HepG2 (cell line): ENCODE data around the gene PSKH1. TPM values are rescaled to one million over a fixed set of nuclear protein-coding genes. Genes with fewer than 3 reads are reported as not detected.
A peak's percentile ranks its signal among the peaks of the same experiment; 100 is the strongest.

ENCODE experiments used
- ATAC-seq: fragments of 200-7000 bp; cut with Tn5 transposase; 3 replicates; pipeline ENCODE4 v1.9.1; 2020; ENCODE audit warnings: mild to moderate bottlenecking, moderate library complexity
- BruUV-seq: library from RNA; stranded (reverse); fragments of 400-500 nt; replicated peaks from 2 replicates; lab custom pipeline; 2021; lab: Mats Ljungman, UMichigan
- CTCF ChIA-PET: fragments of 300-600 bp; formaldehyde crosslinking; extraction: SDS; loops from one replicate; lab custom pipeline; 2021; ENCODE audit warnings: low total read pairs, inconsistent platforms, low intra/inter-chr PET ratio; lab: Yijun Ruan, JAX
- POLR2A ChIA-PET: fragments of 350-600 bp; sonication (Branson Sonifier 250); formaldehyde crosslinking; loops from one replicate; lab custom pipeline; 2020; ENCODE audit warnings: antibody characterized with exemption, inconsistent platforms; lab: Yijun Ruan, JAX
- DNase-seq: peaks from one replicate; pipeline ENCODE4 v3.0.0-alpha.2; 2015; ENCODE audit warnings: low spot score
- FAIRE-seq: peaks from 3 replicates; lab custom pipeline; 2011; peaks lifted over from hg19 to GRCh38; lab: Jason Lieb, UNC
- H2AFZ ChIP-seq: one replicate; pipeline ENCODE4 v1.6.1; 2011; ENCODE audit warnings: low read length, inconsistent platforms
- H3K27ac ChIP-seq: fragments of 300-600 bp; 3 replicates; pipeline ENCODE4 v1.8.0; 2011; ENCODE audit warnings: mixed run types, mild to moderate bottlenecking, mixed read lengths, low read length, inconsistent platforms; ENCODE audit not compliant: insufficient read depth; ENCODE audit errors: extremely low read length
- H3K27me3 ChIP-seq, 2 experiments: fragments of 200-600 bp in 1 of 2; 2 replicates in 1 of 2; 3 replicates in 1 of 2; pipeline versions ENCODE4 v1.6.0 to v1.8.0; 2011; ENCODE audit warnings: low read length in 2 of 2, mild to moderate bottlenecking in 2 of 2, moderate library complexity in 2 of 2, inconsistent platforms in 1 of 2; ENCODE audit not compliant: insufficient read depth in 2 of 2, control insufficient read depth in 1 of 2
- H3K36me3 ChIP-seq, 2 experiments: fragments of 200-600 bp in 1 of 2; replicated peaks in 1 of 2; 2 replicates in 1 of 2; 3 replicates in 1 of 2; pipeline versions ENCODE4 v1.5.1 to v1.8.0; 2011; ENCODE audit warnings: low read length in 2 of 2, inconsistent platforms in 1 of 2; ENCODE audit not compliant: insufficient read depth in 2 of 2, control insufficient read depth in 1 of 2
- H3K4me1 ChIP-seq: 2 replicates; pipeline ENCODE4 v1.5.1; 2012; ENCODE audit warnings: low read length, inconsistent platforms; ENCODE audit not compliant: insufficient read depth
- H3K4me2 ChIP-seq: 2 replicates; pipeline ENCODE4 v1.6.0; 2011; ENCODE audit warnings: low read depth, low read length, inconsistent platforms
- H3K4me3 ChIP-seq, 3 experiments: fragments of 200-600 bp in 1 of 3; sonication (generic), shearing (Covaris generic) in 1 of 3; replicated peaks in 1 of 3; 2 replicates each; pipeline ENCODE4 v1.5.1; 2011 to 2016; ENCODE audit warnings: low read length in 3 of 3, inconsistent platforms in 2 of 3, low read depth in 2 of 3, mild to moderate bottlenecking in 2 of 3, control low read depth in 1 of 3, mixed read lengths in 1 of 3; ENCODE audit not compliant: insufficient read depth in 1 of 3
- H3K79me2 ChIP-seq: one replicate; pipeline ENCODE4 v1.6.1; 2011; ENCODE audit warnings: low read length, inconsistent platforms; ENCODE audit not compliant: insufficient read depth
- H3K9ac ChIP-seq: 2 replicates; pipeline ENCODE4 v1.6.0; 2011; ENCODE audit warnings: mild to moderate bottlenecking, low read depth, low read length, inconsistent platforms; ENCODE audit not compliant: insufficient read depth
- H3K9me3 ChIP-seq: 2 replicates; pipeline ENCODE4 v1.5.1; 2012; ENCODE audit warnings: mild to moderate bottlenecking, low read length
- H4K20me1 ChIP-seq: 2 replicates; pipeline ENCODE4 v1.6.0; 2011; ENCODE audit warnings: inconsistent platforms, mild to moderate bottlenecking, low read length, moderate library complexity; ENCODE audit not compliant: insufficient read depth
- FOXK2 ChIP-seq: fragments of 450-650 bp; IDR thresholded peaks from 2 replicates; pipeline ENCODE4 v1.6.1; 2016
- RBFOX2 ChIP-seq: fragments of 200-400 bp; formaldehyde crosslinking; IDR thresholded peaks from 2 replicates; pipeline ENCODE4 v1.6.1; 2017; ENCODE audit warnings: low read depth, mild to moderate bottlenecking, low read length
- TP53 ChIP-seq: sonication (generic); formaldehyde crosslinking; conservative IDR thresholded peaks from 2 replicates; pipeline ENCODE4 v1.4.0; 2020; ENCODE audit warnings: missing genetic modification reagents
- ZNF652 ChIP-seq: IDR thresholded peaks from 2 replicates; pipeline ENCODE4 v1.6.1; 2016; ENCODE audit warnings: low read depth, borderline replicate concordance
- whole genome bisulfite sequencing: methylation state at CpG from one replicate; pipeline ENCODE4 v1.1.6; 2017; ENCODE audit warnings: low lambda C conversion rate; 5-methylcytosine and 5-hydroxymethylcytosine counted together
- in situ Hi-C: cut with HindIII; loops from 2 replicates; pipeline ENCODE4 v1.10.0; 2017; ENCODE audit warnings: low pct_unique_long_range_greater_than_20kb; ENCODE audit not compliant: extremely low pct_ligation_motif_present
- intact Hi-C: fragments of 100-400 bp; cut with micrococcal nuclease; formaldehyde crosslinking; loops from one replicate; pipeline ENCODE4 v1.10.0; 2022; ENCODE audit not compliant: unreplicated experiment
- polyA plus RNA-seq, 8 experiments: library from polyadenylated mRNA; depleted of rRNA in 3 of 8; stranded (reverse) in 7 of 8; unstranded in 1 of 8; fragments of >200 nt; fragmentation: Illumina TruSeq in 4 of 8; extraction: Trizol in 4 of 8; gene quantifications; 2 replicates each; pipeline versions ENCODE4 v1.2.1 to v1.2.3, GENCODE V29; 2011 to 2016; ENCODE audit warnings: low read depth in 4 of 8, missing spikeins in 1 of 8, mixed read lengths in 1 of 8; ENCODE audit not compliant: insufficient read depth in 1 of 8
- total RNA-seq, 5 experiments: library from RNA; depleted of rRNA; stranded (reverse); fragments of >200 nt; fragmentation: Illumina TruSeq; extraction: Trizol; gene quantifications; 2 replicates each; pipeline ENCODE4 v1.2.3, GENCODE V29; 2016; ENCODE audit warnings: low read depth in 1 of 5
- TF ChIP-seq, protein P1 (sequence below): sonication (generic); formaldehyde crosslinking; IDR thresholded peaks from 2 replicates; pipeline ENCODE4 v1.4.0; 2020; ENCODE audit warnings: mild to moderate bottlenecking, missing genetic modification reagents

The PSKH1 gene
- total and polyA plus RNA-seq, 2 of the 13 experiments (the other 11 are each of a cell fraction or from before 2014, with no cell fraction given): 8.4 to 19.1 TPM

DNA sequence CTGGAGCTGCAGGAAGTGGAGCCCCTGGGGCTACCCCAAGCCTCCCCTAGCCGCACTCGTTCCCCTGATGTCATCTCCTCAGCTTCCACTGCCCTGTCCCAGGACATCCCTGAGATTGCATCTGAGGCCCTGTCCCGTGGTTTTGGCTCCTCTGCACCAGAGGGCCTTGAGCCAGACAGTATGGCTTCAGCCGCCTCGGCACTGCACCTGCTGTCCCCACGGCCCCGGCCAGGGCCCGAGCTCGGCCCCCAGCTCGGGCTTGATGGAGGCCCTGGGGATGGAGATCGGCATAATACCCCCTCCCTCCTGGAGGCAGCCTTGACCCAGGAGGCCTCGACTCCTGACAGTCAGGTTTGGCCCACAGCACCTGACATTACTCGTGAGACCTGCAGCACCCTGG is 12.5 kb upstream of the PSKH1 start:
- Histone ChIP-seq H3K79me2 (peaks cover 7% of the 10 kb centered on the region), H3K4me2 (no peak overlapping the region), H2AFZ (no peak overlapping the region), H3K9ac (no peak overlapping the region), H4K20me1 (no peaks in the 10 kb centered on the region), H3K4me1 (peaks cover 32% of the 10 kb centered on the region), H3K9me3 (no peaks in the 10 kb centered on the region), H3K4me3 (no peak overlapping the region), H3K27ac (no peak overlapping the region), H3K27me3 (no peaks in the 10 kb centered on the region), H3K36me3 (peaks cover 65 to 94% of the 10 kb centered on the region in 2 experiments)
- intact Hi-C loops: loop anchor here (5.0 kb wide), 1 partner anchor 162 kb away; no protein-coding TSS in a partner anchor
- 98% methylated on average over 13 of the region's 13 CpGs for WGBS
- in situ Hi-C loops: loop anchor here (10.0 kb wide), 1 partner anchor 164 kb away; no protein-coding TSS in a partner anchor
- ATAC-seq (no peak), DNase-seq (no peak), FAIRE-seq (no peak)
- TF ChIP-seq, protein P1, sequence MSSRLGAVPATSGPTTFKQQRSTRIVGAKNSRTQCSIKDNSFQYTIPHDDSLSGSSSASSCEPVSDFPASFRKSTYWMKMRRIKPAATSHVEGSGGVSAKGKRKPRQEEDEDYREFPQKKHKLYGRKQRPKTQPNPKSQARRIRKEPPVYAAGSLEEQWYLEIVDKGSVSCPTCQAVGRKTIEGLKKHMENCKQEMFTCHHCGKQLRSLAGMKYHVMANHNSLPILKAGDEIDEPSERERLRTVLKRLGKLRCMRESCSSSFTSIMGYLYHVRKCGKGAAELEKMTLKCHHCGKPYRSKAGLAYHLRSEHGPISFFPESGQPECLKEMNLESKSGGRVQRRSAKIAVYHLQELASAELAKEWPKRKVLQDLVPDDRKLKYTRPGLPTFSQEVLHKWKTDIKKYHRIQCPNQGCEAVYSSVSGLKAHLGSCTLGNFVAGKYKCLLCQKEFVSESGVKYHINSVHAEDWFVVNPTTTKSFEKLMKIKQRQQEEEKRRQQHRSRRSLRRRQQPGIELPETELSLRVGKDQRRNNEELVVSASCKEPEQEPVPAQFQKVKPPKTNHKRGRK: no peak
- TF ChIP-seq ZNF652 (CRISPR knock-in tag) (no peak), FOXK2 (no peak), RBFOX2 (0 out of 2 replicates have a peak, but pooled peaks have one; percentile 26)
- ChIA-PET POLR2A (interaction anchor here (2.1 kb wide), 1 partner anchor 55 kb away, joined by 5 read pairs; no protein-coding TSS in a partner anchor), CTCF (no interaction called here)
- no TSS peak for BruUV-seq

DNA sequence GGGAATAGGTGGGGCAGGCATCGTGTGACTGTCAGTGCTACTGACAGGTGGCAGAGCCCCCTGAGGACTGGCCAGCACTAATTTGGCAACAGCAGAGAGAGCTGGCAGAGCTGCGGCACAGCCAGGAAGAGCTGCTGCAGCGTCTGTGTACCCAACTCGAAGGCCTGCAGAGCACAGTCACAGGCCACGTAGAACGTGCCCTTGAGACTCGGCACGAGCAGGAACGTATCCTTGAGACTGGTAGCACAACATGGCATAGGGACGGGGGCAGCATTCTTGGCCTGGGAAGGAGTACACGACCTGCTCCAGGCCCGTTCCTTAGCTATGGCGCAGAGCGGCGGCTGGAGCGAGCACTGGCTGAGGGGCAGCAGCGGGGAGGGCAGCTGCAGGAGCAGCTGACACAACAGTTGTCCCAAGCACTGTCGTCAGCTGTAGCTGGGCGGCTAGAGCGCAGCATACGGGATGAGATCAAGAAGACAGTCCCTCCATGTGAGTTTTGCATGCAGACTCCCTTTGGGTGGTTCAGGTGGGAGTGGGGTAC is 11.4 kb upstream of the PSKH1 start:
- intact Hi-C loops (loop anchor here (5.0 kb wide), 1 partner anchor 161 kb away; no protein-coding TSS in a partner anchor), in situ Hi-C loops (loop anchor here (10.0 kb wide), 1 partner anchor 163 kb away; no protein-coding TSS in a partner anchor)
- H3K4me3 ChIP-seq: no peak overlapping the region
- H3K27me3 ChIP-seq: no peaks in the 10 kb centered on the region
- FAIRE-seq (no peak), DNase-seq (no peak), ATAC-seq (no peak)
- BruUV-seq: no TSS peak
- WGBS: 95% methylated on average over 20 of the region's 21 CpGs
- no peak overlapping the region for H3K4me2 ChIP-seq
- H3K36me3 ChIP-seq: peaks cover 58 to 88% of the 10 kb centered on the region in 2 experiments
- H3K4me1 ChIP-seq: peaks cover 31% of the 10 kb centered on the region
- ChIA-PET CTCF (interaction anchor here (5.3 kb wide), 1 partner anchor 46 kb away, joined by 63 read pairs; no protein-coding TSS in a partner anchor), POLR2A (interaction anchor here (2.1 to 3.3 kb wide), 3 partner anchors 11 to 61 kb away, joined by 5 to 22 read pairs (median 12); partner anchors contain the start of genes LCAT and PSKH1)
- H3K9ac ChIP-seq: no peak overlapping the region
- no peaks in the 10 kb centered on the region for H4K20me1 ChIP-seq
- H3K9me3 ChIP-seq: no peaks in the 10 kb centered on the region
- no peaks in the 10 kb centered on the region for H3K79me2 ChIP-seq
- TF ChIP-seq RBFOX2 (0 out of 2 replicates have a peak, but pooled peaks have one; percentile 13), TP53 (CRISPR knock-in tag) (no peak)
- no peak overlapping the region for H3K27ac ChIP-seq
- no peak overlapping the region for H2AFZ ChIP-seq
